HG03066 (cell line): ENCODE data around the gene SLC7A5.
"Not testable (repeated sequence)": the region's sequence is repeated elsewhere in the genome, so short reads cannot be mapped to it uniquely, and the experiment has no call there.

Experiments used
- ATAC-seq: cut with Tn5 transposase; IDR thresholded peaks from one replicate; pipeline ENCODE4 v1.9.1; 2021; ENCODE audit warnings: low read depth; ENCODE audit not compliant: unreplicated experiment

Gene SLC7A5

DNA sequence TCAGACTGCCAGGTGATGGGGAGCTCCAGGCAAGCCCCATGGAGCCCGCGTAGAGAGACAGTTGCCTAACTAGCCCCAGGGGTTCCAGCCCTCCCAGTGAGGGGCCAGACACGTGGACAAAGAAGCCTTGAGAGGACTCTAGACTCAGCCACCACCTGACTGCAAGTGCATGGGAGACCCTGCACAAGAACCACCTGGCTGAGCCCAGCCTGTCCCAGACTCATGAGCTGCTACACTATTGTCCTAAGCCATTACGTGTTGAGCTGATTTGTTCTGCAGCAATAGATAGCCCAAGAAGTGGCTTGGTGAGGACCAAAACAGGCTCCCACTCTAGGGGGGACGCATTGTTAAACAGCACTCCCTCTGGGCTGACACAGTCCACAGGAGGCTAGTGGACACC is 65.9 kb downstream of the SLC7A5 start:
- ATAC-seq: no peak

DNA sequence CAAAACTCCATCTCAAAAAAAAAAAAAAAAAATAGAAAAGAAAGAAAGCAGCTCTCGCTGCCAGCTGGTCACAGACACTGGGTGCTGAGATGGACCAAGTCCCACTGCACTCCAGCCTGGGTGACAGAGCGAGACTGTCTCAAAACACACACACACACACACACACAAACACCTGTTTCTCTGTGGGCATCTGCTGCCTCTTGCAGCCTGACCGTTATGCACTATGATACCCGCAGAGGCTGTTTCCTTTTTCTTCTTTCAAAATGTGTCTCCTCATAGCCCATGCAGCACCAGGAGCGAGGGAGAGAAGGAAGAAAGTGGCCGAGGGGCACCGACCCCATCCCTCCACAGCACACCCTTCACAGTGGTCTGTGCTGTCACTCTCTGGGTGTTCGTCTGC is 66.6 kb downstream of the SLC7A5 start:
- ATAC-seq: no peak

DNA sequence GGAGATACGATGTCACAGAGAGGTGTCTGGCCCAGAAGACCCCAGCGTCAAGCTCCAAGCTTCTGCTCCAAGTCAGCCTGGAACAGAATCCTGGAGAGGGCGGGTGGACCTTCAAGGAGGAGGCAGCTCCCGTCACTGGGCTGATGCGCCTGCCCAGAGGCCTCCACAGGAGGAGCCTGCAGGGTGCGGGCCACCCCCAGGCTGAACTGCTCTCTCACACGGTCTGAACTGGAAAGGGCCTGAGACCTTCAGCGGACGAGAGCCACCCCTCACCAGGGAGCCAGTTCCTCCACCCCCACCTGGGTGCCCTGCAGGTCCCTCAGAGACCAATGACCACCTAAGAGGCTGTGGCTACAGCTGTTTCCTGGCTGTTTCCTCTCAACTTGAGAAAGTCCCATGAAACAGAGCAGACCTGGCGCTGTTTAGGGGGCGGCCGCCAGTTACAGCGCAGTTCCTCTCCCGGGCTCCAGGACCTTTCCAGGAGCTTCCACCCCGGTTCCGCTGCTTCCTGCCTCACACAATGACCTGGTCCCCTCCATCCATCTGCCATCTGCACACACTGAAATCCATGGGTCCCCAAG is 67.5 kb downstream of the SLC7A5 start:
- no peak for ATAC-seq

DNA sequence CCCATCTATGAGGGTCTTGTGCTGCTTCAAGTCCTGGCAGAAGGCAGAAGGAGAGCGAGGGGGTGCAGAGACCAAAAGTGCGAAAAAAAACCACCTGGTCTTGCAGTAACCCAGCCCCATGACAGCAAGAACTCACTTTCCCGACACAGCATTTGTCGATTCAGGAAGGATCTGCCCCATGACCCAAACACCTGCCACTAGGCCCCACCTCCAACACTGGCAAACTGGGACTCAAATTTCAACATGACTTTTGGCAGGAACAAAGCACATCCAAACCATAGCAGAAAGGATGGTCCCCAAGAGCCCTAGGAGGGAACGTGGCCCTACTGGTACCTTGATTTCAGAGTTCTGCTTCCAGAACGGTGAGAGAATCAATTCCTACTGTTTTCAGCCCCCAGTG is 68.8 kb downstream of the SLC7A5 start:
- no peak for ATAC-seq

DNA sequence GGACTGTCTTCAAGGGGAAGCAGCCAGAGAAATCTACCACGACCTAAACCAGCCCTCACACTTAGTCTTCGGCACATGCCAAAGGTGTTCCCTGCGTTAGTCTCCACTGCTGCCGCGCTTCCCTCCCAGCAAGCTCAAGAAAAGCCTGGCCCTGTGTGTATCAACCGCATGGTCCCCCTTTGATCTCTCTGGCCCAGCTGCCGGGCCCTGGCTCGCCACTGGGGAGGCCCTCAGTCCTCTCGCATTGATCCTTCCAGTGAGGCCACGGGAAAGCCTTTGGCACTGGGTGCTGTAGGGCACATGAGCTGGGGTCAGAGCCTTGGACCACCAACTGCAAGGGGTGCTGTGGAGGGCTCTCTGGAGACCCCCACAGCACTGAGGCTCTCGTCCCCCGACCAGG is 74.0 kb downstream of the SLC7A5 start:
- no peak for ATAC-seq

DNA sequence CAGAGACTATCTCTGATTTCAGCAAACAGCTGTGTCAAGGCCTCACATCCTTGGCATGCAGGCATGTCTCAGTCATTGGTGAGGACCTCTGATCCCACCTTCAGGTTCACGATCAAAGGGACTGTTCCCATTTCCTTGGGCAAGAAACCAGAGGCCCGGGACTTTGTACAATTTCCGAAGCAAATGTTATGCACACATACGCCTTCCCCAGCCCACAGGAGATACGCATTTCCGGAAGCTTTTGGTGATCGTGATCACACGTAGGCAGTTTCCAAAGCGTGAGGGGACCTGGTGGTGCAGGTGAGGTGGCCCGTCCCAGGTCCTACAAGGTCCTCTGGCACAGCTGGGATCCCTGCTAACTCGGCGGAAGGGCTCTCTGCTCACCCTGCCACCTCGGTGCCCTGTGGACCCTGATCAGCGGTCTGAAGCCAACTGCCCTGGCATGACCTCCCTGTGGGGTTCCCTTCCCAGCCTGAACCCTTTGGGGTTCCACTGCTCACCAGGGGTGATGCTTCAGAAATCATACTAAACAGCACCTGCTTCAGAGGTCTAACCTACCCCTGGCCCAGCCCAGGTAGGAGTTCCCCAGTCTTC is 74.7 kb downstream of the SLC7A5 start:
- ATAC-seq: no peak

DNA sequence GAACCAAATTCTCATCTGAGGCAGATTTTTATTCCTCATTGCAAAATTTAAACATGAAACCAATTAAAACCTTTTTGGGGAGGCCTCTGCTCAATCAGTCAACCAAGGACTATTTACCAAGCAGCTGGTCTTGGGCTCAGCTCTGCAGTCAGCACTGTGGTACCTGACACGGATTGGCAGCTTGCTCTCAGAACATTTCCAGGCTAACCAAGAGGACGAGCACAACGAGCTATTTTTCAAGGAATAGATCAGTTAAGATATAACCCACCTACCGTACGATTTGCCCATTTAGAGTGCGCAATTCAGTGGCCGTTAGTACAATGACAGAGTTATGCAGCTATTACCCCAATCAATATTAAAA is 77.1 kb downstream of the SLC7A5 start:
- no peak for ATAC-seq

DNA sequence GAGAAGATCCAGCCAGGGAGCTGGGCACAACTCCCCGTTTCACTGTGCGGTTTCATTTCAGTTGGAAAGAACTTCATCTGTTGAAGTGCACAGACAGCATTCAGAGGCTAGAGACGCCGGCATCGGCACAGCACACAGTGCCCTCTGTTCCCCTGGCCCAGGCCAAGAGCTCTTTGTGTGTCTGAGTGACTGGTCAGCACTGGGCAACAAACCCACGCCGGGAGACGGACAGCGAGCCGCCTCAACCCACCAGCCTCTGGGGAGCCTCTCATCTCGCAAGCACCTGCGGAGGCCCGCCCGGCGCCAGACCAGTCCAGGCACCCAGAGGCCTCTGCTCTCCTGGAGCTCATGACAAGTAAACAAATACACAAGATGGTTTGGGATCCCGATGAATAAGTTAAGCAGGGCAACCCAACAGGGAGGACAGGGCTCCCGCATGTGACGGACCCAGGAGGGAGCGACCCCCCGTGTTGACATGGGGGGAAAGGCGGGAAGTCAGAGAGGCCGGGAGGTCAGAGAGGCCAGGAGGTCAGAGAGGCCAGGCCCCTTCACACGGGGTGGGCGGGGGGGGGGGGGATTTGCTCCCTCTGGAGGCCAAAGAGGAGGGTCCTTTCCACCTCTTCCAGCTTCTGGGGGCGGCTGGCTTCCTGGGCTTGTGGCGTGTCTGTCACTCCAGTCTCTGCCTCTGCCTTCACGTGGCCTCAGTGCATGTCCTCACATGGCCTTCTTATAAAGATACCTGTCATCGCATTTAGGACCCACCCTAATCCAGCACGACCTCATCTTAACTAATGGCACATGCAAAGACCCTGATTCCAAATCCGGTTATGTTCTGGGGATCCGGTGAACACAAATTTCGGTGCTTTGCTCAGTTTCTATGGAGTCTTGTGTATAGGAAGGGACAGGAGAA is 77.8 kb downstream of the SLC7A5 start:
- no peak for ATAC-seq

DNA sequence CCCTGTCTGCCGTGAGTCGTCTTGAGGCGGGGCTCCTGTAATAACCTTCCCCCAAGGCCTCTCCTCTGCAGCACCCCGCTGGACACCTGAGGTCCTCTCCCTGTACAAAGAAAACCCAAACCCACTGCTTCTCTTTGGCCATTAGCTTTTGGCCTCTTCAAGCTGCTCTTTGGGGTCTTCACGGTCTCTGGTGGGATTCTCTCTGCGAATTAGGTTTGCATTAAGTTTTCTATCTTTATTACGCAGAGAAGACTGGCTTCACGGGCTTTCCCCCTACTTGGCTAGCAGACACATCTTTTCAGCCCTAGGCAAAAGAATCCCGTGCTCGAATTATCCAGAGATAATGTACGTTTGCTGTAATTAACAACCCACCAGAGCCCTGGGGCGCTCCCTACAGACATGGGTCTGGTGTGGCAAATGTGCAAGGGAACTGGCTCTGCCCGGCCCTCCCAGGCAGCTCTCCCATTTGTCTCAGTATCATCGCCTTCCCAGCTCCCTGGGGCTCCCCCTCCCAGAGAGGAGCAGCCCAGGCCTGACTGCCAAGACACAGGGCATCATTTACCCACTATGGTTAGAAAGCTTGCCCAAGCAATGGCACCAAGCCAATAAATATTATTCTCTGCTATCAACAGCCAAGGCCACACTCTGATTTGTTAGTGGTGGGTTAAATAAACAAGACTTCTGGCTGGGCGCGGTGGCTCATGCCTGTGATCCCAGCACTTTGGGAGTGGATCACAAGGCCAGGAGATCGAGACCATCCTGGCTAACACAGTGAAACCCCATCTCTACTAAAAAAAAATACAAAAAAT is 78.8 kb downstream of the SLC7A5 start:
- no peak for ATAC-seq

DNA sequence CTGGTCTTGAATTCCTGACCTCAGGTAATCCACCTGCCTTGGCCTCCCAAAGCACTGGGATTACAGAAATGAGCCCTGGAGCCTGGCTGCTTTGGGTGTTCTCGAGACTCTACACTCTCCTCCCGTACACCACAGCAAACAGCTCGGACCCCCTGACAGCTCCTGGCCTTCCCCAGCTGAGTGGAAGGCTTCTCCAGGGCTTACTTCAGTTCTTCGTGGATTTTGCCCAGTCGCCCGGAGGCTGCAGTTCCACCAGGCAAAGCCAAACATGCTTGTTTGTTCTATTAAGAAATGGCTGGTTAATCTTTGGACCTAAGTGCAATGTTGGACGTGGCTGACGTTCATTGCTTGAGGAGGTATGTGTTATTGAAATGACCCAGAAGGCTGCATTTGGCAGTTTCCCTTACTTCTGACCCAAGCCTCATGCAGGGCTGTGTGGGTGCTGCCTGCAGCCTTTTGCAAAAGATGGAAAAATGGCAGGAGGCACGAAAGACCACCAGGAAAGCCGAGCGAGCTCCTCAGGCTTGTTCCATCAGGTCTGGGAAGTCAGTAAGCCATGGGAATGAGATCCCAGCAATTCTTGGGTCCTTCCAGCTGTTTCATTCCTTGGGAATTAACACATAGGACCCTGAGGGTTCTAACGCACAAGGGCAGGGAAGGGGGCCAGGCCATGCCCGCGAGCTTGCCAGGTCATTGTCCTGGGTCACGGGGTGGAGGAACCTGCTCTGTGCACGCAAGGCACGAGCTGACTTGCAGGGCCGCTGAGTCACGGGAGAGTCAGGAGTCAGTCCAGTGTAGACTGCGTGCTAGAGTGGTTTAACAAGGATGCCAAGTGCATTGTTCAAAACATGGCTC is 79.6 kb downstream of the SLC7A5 start:
- ATAC-seq: no peak

DNA sequence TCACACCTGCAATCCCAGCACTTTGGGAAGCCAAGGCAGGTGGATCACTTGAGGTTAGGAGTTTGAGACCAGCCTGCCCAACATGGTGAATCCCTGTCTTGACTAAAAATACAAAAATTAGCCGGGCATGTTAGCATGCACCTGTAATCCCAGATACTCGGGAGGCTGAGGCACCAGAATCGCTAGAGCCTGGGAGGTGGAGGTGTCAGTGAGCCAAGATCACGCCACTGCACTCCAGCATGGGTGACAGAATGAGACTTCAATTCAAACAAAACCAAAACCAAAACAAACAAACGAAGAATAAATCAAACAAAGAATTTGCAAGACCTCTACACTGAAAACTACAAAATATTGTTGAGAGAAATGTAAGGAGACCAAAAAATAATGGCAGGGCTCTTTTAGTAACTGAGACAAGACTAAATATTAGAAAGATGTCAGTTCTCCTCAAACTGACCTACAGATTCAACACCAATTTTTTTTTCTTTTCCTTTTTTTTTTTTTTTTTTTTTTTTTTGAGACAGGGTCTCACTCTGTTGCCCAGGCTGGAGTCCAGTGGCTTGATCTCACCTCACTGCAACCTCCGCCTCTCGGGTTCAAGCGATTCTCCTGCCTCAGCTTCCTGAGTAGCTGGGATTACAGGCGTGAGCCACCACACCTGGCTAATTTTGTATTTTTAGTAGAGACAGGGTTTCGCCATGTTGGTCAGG is 80.4 kb downstream of the SLC7A5 start:
- not testable (repeated sequence) for ATAC-seq

DNA sequence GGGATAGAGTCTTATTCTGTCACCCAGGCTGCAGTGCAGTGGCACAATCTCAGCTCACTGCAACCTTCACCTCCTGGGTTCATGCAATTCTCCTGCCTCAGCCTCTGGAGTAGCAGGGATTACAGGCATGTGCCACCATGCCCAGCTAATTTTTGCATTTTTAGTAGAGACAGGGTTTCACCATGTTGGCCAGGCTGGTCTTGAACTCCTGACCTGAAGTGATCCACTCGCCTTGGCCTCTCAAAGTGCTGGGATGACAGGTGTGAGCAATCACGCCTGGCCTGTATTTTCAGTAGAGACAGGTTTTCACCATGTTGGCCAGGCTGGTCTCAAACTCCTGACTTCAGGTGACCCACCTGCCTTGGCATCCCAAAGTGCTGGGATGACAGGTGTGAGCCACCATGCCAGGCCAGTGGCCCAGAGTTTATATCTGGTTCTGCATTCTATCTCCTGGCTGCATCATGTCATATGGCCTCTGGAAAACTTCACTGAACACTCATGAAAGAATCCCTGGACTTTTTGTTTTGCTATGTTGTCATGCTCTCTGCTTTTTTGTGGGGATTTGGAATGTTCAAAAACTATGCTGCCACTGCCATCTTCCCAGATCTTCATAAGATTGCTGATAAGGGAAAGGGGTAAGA is 81.7 kb downstream of the SLC7A5 start:
- not testable (repeated sequence) for ATAC-seq

DNA sequence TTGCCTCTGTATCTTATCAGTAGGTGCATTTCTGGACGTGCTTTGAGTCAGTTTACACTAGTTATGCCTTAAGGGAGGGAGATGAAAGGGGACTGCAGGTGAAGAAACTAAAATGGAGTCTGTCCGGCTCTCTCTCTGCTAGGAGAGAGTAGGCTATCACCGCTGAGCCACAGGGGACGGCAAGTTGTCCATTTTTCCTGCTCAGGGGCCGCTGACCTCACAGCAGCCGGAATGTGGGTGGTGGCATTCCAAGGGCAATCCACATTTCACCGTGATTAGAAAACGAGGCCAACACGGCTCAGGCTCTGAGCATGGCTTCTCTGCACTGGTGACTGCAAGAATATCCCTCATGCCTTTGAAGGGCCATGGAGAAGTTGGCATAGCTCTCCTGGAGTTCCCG is 84.5 kb downstream of the SLC7A5 start:
- ATAC-seq: no peak

DNA sequence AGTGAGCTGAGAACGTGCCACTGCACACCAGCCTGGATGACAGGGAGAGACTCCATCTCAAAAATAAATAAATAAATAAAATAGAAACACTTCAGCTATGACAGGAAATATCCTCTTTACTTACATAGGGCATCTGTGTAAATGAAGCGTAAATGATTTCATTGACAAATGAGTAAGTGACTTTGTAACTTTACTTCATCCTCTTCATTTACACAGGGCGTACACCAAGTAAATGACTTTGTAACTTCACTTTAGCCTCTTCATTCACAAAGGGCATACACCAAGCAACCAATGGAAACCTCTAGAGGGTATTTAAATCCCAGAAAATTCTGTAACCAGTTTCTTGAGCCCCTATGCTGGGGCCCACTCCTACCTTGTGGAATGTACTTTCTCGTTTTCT is 87.3 kb downstream of the SLC7A5 start:
- ATAC-seq: no peak

DNA sequence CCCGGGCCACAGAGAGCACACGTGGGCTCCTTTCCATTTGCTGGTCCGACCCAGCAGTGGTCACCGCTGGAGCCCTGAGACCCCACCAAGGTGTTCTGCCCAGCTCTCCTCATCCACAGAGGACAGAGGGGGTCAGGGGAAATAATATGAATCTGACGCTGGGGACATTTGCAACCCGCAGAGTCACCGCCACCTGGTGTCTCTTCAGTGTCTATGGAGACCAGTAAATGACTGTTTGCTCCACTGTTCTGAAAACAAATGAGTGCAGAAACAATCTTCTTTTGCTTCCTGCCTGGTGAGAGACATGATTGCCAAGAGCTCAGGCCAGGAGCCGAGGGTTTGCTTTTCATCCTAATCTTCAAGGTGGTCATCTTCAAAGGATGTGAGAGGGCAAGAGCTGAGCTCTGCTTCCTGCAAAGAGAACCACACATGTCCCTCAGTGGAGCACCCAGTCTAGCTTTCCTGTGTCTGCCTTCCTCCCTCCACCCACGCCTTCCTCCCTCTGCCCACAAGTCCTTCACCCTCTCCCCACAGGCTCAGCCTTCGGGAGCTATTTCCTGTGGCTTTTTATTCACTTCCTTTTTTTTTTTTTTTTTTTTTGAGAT is 88.8 kb downstream of the SLC7A5 start:
- ATAC-seq: no peak
